ENCODE results near the gene MTSS2.

MTSS2 gene

GRCh38 chr16:70660672-70661350 lies 25.0 kb downstream of the MTSS2 start:
- no peak for TF ChIP-seq CTCF (IDR thresholded peaks at IDR 0.05; ENCODE audit: borderline replicate concordance, insufficient read depth, low read depth, low read length)

GRCh38 chr16:70659953-70660671 lies 25.7 kb downstream of the MTSS2 start:
- TF ChIP-seq CTCF (IDR thresholded peaks at IDR 0.05; ENCODE audit: borderline replicate concordance, insufficient read depth, low read depth, low read length) = no peak
- H3K4me3 ChIP-seq (ENCODE audit: low read depth, low read length) = no peak overlapping the region

More at GRCh38 chr16:70660672-70661350, 25.0 kb downstream of the MTSS2 start:
- no peak overlapping the region for H3K4me3 ChIP-seq (ENCODE audit: low read depth, low read length)

- no peak for TF ChIP-seq CTCF (IDR thresholded peaks at IDR 0.05; ENCODE audit: borderline replicate concordance, insufficient read depth, low read depth, low read length)
- H3K4me3 ChIP-seq (ENCODE audit: low read depth, low read length) = no peak overlapping the region
Observed at GRCh38 chr16:70659546-70659945, 26.3 kb downstream of the MTSS2 start.

- no peak for TF ChIP-seq CTCF (IDR thresholded peaks at IDR 0.05; ENCODE audit: borderline replicate concordance, insufficient read depth, low read depth, low read length)
- H3K4me3 ChIP-seq (ENCODE audit: low read depth, low read length) = no peak overlapping the region
Observed at GRCh38 chr16:70658921-70659320, 26.9 kb downstream of the MTSS2 start.

GRCh38 chr16:70657956-70658355 lies 27.9 kb downstream of the MTSS2 start:
- no peak for TF ChIP-seq CTCF (IDR thresholded peaks at IDR 0.05; ENCODE audit: borderline replicate concordance, insufficient read depth, low read depth, low read length)
- no peak overlapping the region for H3K4me3 ChIP-seq (ENCODE audit: low read depth, low read length)

GRCh38 chr16:70656712-70657263 lies 29.1 kb downstream of the MTSS2 start:
- H3K4me3 ChIP-seq (ENCODE audit: low read depth, low read length) = no peak overlapping the region
- no peak for TF ChIP-seq CTCF (IDR thresholded peaks at IDR 0.05; ENCODE audit: borderline replicate concordance, insufficient read depth, low read depth, low read length)

Measured in GM12875 (cell line).